Stimulated activated CD4-positive, alpha-beta T cell treated with anti-CD3 and anti-CD28 coated beads, Interleukin-12 subunit alpha, Interleukin-12 subunit beta, amount 100 ng/mL, for 4 hours (primary cell): Measurements from ENCODE around the gene AMY1A.
"Not testable (repeated sequence)": the region's sequence is repeated elsewhere in the genome, so short reads cannot be mapped to it uniquely, and the experiment has no call there.

Experiments used
- DNase-seq: peaks from one replicate; pipeline ENCODE4 v3.0.0-alpha.2; 2020

AMY1A gene

DNA sequence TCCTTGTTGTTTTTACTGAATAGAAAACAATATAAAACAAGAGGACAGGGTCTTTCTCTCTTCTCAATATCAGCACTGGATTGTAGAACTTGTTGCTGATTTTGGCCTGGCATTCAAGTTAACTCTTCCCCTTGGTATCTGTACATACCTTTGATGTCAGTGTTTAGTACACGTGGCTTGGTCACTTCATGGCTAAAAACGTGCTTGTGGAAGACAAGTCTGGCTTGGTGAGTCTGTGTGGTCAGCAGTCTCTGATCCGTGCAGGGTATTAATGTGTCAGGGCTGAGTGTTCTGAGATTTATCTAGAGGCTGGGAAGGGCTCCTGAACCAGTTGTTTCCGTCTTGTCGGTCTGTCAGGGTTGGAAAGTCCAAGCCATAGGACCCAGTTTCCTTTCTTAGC, at the start of gene AMY1A:
Gene AMY1A, plus strand, starts transcription at position 301 of the 400 bp plus-strand sequence. CDS start 571 bp downstream, outside the sequence.
- not testable (repeated sequence) for DNase-seq

DNA sequence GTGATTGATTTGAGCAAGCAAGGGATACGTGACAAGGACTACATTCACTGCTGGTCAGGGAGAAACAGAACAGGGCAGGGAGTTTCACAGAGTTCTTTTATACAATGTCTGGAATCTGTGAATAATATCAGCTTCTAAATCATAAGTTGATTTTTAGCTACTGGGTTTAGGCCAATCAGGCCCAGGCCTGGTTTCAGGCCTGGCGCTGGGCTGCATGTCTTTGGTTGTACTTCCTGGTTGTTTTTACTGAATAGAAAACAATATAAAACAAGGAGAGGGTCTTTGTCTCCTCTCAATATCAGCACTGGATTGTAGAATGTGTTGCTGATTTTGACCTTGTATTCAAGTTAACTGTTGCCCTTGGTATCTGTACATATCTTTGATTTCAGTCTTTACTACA, 39.2 kb upstream of the AMY1A start:
- DNase-seq = no peak

- not testable (repeated sequence) for DNase-seq
Measured at GRCh38 chr1:103616994-103617477, 38.5 kb upstream of the AMY1A start, which contains the start of gene AMY2A. Gene AMY2A, plus strand, starts transcription at chr1:103617427. Its CDS starts 14 bp downstream, at chr1:103617441.

DNA sequence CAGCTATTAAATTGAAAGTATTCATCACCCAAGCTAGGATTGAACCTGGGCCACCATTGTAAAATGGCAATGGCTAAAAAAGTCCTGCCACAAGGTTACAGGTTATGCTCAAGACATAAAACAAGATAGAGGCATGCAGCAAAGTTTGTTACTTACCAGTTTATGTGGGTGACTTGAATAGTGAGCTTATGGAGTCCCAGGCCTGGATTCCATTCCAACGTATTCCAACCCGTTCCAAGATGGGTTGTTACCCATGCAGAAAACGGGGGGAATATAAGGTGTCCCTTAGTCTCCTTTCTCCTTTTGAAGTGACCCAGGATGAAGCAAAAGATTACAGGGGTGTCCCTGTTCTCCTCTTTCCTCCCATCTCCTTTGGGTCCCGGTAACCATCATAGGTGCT, 28.1 kb upstream of the AMY1A start:
- not testable (repeated sequence) for DNase-seq

GRCh38 chr1:103641194-103641593, 14.4 kb upstream of the AMY1A start:
- DNase-seq = not testable (repeated sequence)

GRCh38 chr1:103643908-103644307, 11.7 kb upstream of the AMY1A start:
- not testable (repeated sequence) for DNase-seq

GRCh38 chr1:103650305-103650704, 5.3 kb upstream of the AMY1A start:
- not testable (repeated sequence) for DNase-seq

GRCh38 chr1:103650889-103651288, 4.7 kb upstream of the AMY1A start:
- not testable (repeated sequence) for DNase-seq

- DNase-seq = not testable (repeated sequence)
Measured at GRCh38 chr1:103654133-103654532, 1.4 kb upstream of the AMY1A start.

DNA sequence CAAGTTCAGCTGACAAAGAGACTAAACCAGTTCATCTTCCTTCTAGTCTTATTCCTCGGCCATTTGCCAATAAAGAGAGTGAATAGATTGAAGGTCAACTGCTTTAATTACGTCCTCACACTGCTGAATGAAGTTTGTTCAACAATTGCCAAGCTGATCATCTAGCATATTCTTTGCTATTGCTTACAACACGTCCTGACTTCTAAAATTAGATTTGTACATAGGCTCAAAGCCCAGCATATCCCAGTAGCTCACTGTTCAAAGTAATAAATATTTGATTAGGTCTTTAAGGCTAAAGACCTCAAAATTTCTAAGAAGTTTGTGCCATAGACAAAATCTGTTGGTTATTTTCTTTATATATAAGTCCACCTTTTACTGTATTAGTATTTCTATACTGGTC, 20.8 kb downstream of the AMY1A start:
- DNase-seq = not testable (repeated sequence)

DNA sequence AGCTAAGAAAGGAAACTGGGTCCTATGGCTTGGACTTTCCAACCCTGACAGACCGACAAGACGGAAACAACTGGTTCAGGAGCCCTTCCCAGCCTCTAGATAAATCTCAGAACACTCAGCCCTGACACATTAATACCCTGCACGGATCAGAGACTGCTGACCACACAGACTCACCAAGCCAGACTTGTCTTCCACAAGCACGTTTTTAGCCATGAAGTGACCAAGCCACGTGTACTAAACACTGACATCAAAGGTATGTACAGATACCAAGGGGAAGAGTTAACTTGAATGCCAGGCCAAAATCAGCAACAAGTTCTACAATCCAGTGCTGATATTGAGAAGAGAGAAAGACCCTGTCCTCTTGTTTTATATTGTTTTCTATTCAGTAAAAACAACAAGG, 40.5 kb downstream of the AMY1A start, which contains the start of gene AMY1B:
Gene AMY1B, minus strand, starts transcription at position 101 of the 400 bp plus-strand sequence. CDS start 571 bp downstream, outside the sequence.
- not testable (repeated sequence) for DNase-seq

- not testable (repeated sequence) for DNase-seq
Measured at GRCh38 chr1:103697430-103697829, 41.9 kb downstream of the AMY1A start.

DNA sequence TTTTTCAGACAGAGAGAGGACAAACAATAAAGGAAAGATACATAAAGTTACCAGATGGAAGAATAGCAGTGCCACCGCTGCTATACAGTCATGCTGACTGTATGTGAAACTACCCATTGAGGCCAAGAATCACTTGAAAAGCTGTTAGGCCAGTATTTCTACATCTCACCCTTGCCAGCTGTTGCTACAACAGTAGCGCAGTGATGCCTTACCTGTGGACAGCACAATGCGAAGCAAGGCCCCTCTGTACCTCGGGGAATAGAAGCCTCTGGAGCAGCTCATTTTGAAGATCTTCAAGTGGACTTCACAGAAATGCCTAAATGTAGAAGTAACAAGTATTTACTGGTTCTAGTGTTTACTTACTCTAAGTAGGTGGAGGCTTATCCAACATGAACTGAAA, 45.1 kb downstream of the AMY1A start:
- not testable (repeated sequence) for DNase-seq

DNA sequence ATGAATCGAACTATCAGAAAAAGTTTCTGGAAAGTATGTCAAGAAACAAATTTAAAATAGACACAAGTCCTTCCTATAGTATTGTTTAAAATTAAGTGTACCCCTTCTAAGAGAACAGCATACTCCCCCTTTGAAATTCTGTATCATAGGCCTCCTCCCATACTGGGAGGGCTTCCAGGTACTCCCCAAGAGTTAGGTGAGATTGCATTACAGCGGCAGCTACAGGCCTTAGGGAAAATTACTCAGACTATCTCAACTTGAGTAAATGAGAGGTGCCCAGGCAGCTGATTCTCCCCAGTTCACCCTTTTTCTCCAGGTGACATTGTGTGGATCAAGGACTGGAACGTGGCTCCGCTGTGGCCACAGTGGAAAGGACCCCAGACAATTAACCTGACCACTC, 45.7 kb downstream of the AMY1A start:
- DNase-seq = not testable (repeated sequence)

- DNase-seq = not testable (repeated sequence)
Measured at GRCh38 chr1:103707670-103708069, 52.1 kb downstream of the AMY1A start.

GRCh38 chr1:103710381-103710780, 54.8 kb downstream of the AMY1A start:
- DNase-seq = not testable (repeated sequence)
